ENCODE data around the gene VSTM5.

Gene VSTM5

GRCh38 chr11:93852242-93852641, 1.8 kb upstream of the VSTM5 start:
- H4K20me1 ChIP-seq (ENCODE audit: insufficient read depth, low read length): no peaks in the 10 kb centered on the region
- no peaks in the 10 kb centered on the region for H3F3A ChIP-seq (ENCODE audit: insufficient read depth, low read length)
- H3K36me3 ChIP-seq (ENCODE audit: insufficient read depth, low read length): no peaks in the 10 kb centered on the region
- no peak overlapping the region for H3K9ac ChIP-seq (ENCODE audit: low read length)
- no peak overlapping the region for H2AFZ ChIP-seq (ENCODE audit: low read length)
- H3K79me2 ChIP-seq (ENCODE audit: insufficient read depth, low read length): no peaks in the 10 kb centered on the region
- H3K27ac ChIP-seq (ENCODE audit: low read depth, low read length, poor library complexity, severe bottlenecking): no peak overlapping the region
- H3K9me2 ChIP-seq (ENCODE audit: low read depth, low read length): no peaks in the 10 kb centered on the region
- H3K4me1 ChIP-seq (ENCODE audit: insufficient read depth, low read length, severe bottlenecking): no peaks in the 10 kb centered on the region
- H3K4me3 ChIP-seq (ENCODE audit: low read depth, low read length, poor library complexity, severe bottlenecking): no peak overlapping the region
- no peaks in the 10 kb centered on the region; the same call in 1 of the 2 replicates for H3K27me3 ChIP-seq (ENCODE audit: insufficient read depth, low read length)
- TF ChIP-seq EZH2 (IDR thresholded peaks at IDR 0.05; ENCODE audit: borderline replicate concordance, low read length) (no peak), CTCF (IDR thresholded peaks at IDR 0.05; ENCODE audit: low read length) (no peak)
- H3K4me2 ChIP-seq (ENCODE audit: low read length): no peak overlapping the region
- no peaks in the 10 kb centered on the region for H3K9me3 ChIP-seq (ENCODE audit: low read length)

- no peak for TF ChIP-seq CTCF (IDR thresholded peaks at IDR 0.05; ENCODE audit: low read length)
- no peak for TF ChIP-seq EZH2 (IDR thresholded peaks at IDR 0.05; ENCODE audit: borderline replicate concordance, low read length)
- H3K4me2 ChIP-seq (ENCODE audit: low read length): no peak overlapping the region
- no peak overlapping the region for H2AFZ ChIP-seq (ENCODE audit: low read length)
- H3K27me3 ChIP-seq (ENCODE audit: insufficient read depth, low read length): no peaks in the 10 kb centered on the region
- no peaks in the 10 kb centered on the region for H3K9me2 ChIP-seq (ENCODE audit: low read depth, low read length)
- H3K36me3 ChIP-seq (ENCODE audit: insufficient read depth, low read length): no peaks in the 10 kb centered on the region
- H3K4me1 ChIP-seq (ENCODE audit: insufficient read depth, low read length, severe bottlenecking): no peaks in the 10 kb centered on the region
- H4K20me1 ChIP-seq (ENCODE audit: insufficient read depth, low read length): no peaks in the 10 kb centered on the region
- no peak overlapping the region for H3K4me3 ChIP-seq (ENCODE audit: low read depth, low read length, poor library complexity, severe bottlenecking)
- no peak overlapping the region for H3K9ac ChIP-seq (ENCODE audit: low read length)
- no peaks in the 10 kb centered on the region for H3K79me2 ChIP-seq (ENCODE audit: insufficient read depth, low read length)
- no peaks in the 10 kb centered on the region for H3K9me3 ChIP-seq (ENCODE audit: low read length)
- H3K27ac ChIP-seq (ENCODE audit: low read depth, low read length, poor library complexity, severe bottlenecking): no peak overlapping the region
- no peaks in the 10 kb centered on the region for H3F3A ChIP-seq (ENCODE audit: insufficient read depth, low read length)
Observed at GRCh38 chr11:93849751-93850593, 446 bp downstream of the VSTM5 start.

GRCh38 chr11:93849201-93849600, 1.2 kb downstream of the VSTM5 start:
- Histone ChIP-seq H3K4me1 (ENCODE audit: insufficient read depth, low read length, severe bottlenecking) (no peaks in the 10 kb centered on the region), H3K36me3 (ENCODE audit: insufficient read depth, low read length) (no peaks in the 10 kb centered on the region), H2AFZ (ENCODE audit: low read length) (no peak overlapping the region), H3K79me2 (ENCODE audit: insufficient read depth, low read length) (no peaks in the 10 kb centered on the region), H3K9me2 (ENCODE audit: low read depth, low read length) (no peaks in the 10 kb centered on the region), H4K20me1 (ENCODE audit: insufficient read depth, low read length) (no peaks in the 10 kb centered on the region), H3K27me3 (ENCODE audit: insufficient read depth, low read length) (no peaks in the 10 kb centered on the region), H3K4me3 (ENCODE audit: low read depth, low read length, poor library complexity, severe bottlenecking) (no peak overlapping the region), H3K4me2 (ENCODE audit: low read length) (no peak overlapping the region), H3F3A (ENCODE audit: insufficient read depth, low read length) (no peaks in the 10 kb centered on the region), H3K9me3 (ENCODE audit: low read length) (no peaks in the 10 kb centered on the region), H3K27ac (ENCODE audit: low read depth, low read length, poor library complexity, severe bottlenecking) (no peak overlapping the region), H3K9ac (ENCODE audit: low read length) (no peak overlapping the region)
- no peak for TF ChIP-seq CTCF (IDR thresholded peaks at IDR 0.05; ENCODE audit: low read length)
- TF ChIP-seq EZH2 (IDR thresholded peaks at IDR 0.05; ENCODE audit: borderline replicate concordance, low read length): no peak
